Spleen (tissue), 11 donors: ENCODE data around the gene BANP. TPM values are rescaled to one million over a fixed set of nuclear protein-coding genes. Genes with fewer than 3 reads are reported as not detected.
"Not testable (repeated sequence)": the region's sequence is repeated elsewhere in the genome, so short reads cannot be mapped to it uniquely, and the experiment has no call there.

Source experiments
- DNase-seq: peaks from one replicate; pipeline ENCODE4 v3.0.0-alpha.2; 2020
- H3K27ac ChIP-seq, 8 donors: fragments of 200-600 bp; sonication (generic) in 7 of 8; 1 replicate in 4 of 8; 2 replicates in 4 of 8; pipeline versions ENCODE4 v1.5.0 to v1.8.0; 2016 to 2021; ENCODE audit warnings: inconsistent platforms in 4 of 8, mild to moderate bottlenecking in 4 of 8, moderate library complexity in 1 of 8
- H3K27me3 ChIP-seq, 7 donors: fragments of 200-600 bp; sonication (generic) in 6 of 7; replicated peaks in 1 of 7; 1 replicate in 4 of 7; 2 replicates in 3 of 7; pipeline versions ENCODE4 v1.5.0 to v1.8.0; 2016 to 2021; ENCODE audit warnings: inconsistent platforms in 3 of 7, mild to moderate bottlenecking in 1 of 7
- H3K36me3 ChIP-seq, 6 donors: fragments of 200-600 bp; sonication (generic) in 5 of 6; 1 replicate in 4 of 6; 2 replicates in 2 of 6; pipeline versions ENCODE4 v1.5.0 to v1.8.0; 2016 to 2021; ENCODE audit warnings: inconsistent platforms in 2 of 6
- H3K4me1 ChIP-seq, 6 donors: fragments of 200-600 bp; sonication (generic) in 5 of 6; 1 replicate in 3 of 6; 2 replicates in 3 of 6; pipeline versions ENCODE4 v1.5.0 to v1.8.0; 2016 to 2021; ENCODE audit warnings: inconsistent platforms in 3 of 6
- H3K4me3 ChIP-seq, 8 donors: fragments of 200-600 bp; sonication (generic) in 7 of 8; 1 replicate in 4 of 8; 2 replicates in 4 of 8; pipeline versions ENCODE4 v1.5.0 to v1.8.0; 2016 to 2021; ENCODE audit warnings: inconsistent platforms in 4 of 8, mild to moderate bottlenecking in 4 of 8, moderate library complexity in 2 of 8
- H3K9me3 ChIP-seq, 8 donors: fragments of 200-600 bp; sonication (generic) in 7 of 8; 1 replicate in 4 of 8; 2 replicates in 4 of 8; pipeline versions ENCODE4 v1.5.0 to v1.8.0; 2016 to 2021; ENCODE audit warnings: inconsistent platforms in 4 of 8
- POLR2A ChIP-seq, 3 donors: fragments of 450-650 bp; IDR thresholded peaks; one replicate each; pipeline ENCODE4 v1.5.1; 2017; ENCODE audit warnings: antibody characterized with exemption in 3 of 3, mild to moderate bottlenecking in 1 of 3
- POLR2AphosphoS5 ChIP-seq, 3 donors: sonication (generic); formaldehyde crosslinking; IDR thresholded peaks; one replicate each; pipeline ENCODE4 v1.5.1; 2017; ENCODE audit warnings: antibody characterized with exemption in 3 of 3
- WGBS, 5 donors: extraction: QIAGEN DNeasy Blood & Tissue Kit in 3 of 5; methylation state at CpG; one replicate each; pipeline versions ENCODE4 v1.1.5 to v1.1.7; 2013 to 2018; 5-methylcytosine and 5-hydroxymethylcytosine counted together
- intact Hi-C: fragments of 100-400 bp; cut with DNase I; formaldehyde crosslinking; loops from one replicate; pipeline ENCODE4 v1.15.0; 2023; ENCODE audit warnings: low total_unique reads
- polyA plus RNA-seq, 3 donors: library from polyadenylated mRNA; stranded (reverse); fragments of 200-250 nt; gene quantifications; one replicate each; pipeline ENCODE4 v1.2.1, GENCODE V29; 2013
- total RNA-seq, 7 donors: library from RNA; depleted of rRNA in 3 of 7; stranded (reverse); fragments of >200 nt in 3 of 7; fragmentation: NEBNext Ultra II Directional in 4 of 7; extraction: Animal tissue kit (Norgen Biotek cat#: 25700) in 4 of 7; gene quantifications; one replicate each; pipeline versions ENCODE4 v1.1.0 to v1.2.1, GENCODE V29; 2016 to 2021
- TF ChIP-seq, protein P1 (sequence below), 11 experiments: fragments of 200-600 bp in 7 of 11; fragments of 450-650 bp in 4 of 11; sonication (generic) in 4 of 11; IDR thresholded peaks in 8 of 11; conservative IDR thresholded peaks in 3 of 11; 1 replicate in 7 of 11; 2 replicates in 4 of 11; pipeline versions ENCODE4 v1.4.0 to v1.8.0; 2016 to 2021; ENCODE audit warnings: antibody characterized with exemption in 11 of 11, inconsistent platforms in 4 of 11, mild to moderate bottlenecking in 1 of 11
- donor health status: healthy with polysubstance abuse.
- donor health status: DM: no; HTN: no; CAD: no; lungs with moderate emphysema.
- donor health status: DM: no; HTN: no; CAD: no.
- donor health status: Bipolar disorder and iron deficiency.
- donor health status: healthy.
- donor health status: DM: no; HTN: no; CAD: no.
- donor health status: DM: yes; HTN: yes; CAD: no.

BANP gene
- total and polyA plus RNA-seq, 10 donors: 15.9 to 57.1 (median 42.7) TPM

- no peak overlapping the region for H3K4me3 ChIP-seq
- no peaks in the 10 kb centered on the region for H3K9me3 ChIP-seq
- intact Hi-C loops: no loop called here
- H3K27me3 ChIP-seq: no peaks in the 10 kb centered on the region
- no peak for DNase-seq
- no peaks in the 10 kb centered on the region for H3K4me1 ChIP-seq
- 95 to 97% (median 96%) methylated on average over 7 of the region's 7 CpGs for WGBS, 5 donors
- H3K36me3 ChIP-seq: peaks cover 0 to 95% (median 31%) of the 10 kb centered on the region in 6 donors
- no peak overlapping the region for H3K27ac ChIP-seq
- TF ChIP-seq, protein P1, sequence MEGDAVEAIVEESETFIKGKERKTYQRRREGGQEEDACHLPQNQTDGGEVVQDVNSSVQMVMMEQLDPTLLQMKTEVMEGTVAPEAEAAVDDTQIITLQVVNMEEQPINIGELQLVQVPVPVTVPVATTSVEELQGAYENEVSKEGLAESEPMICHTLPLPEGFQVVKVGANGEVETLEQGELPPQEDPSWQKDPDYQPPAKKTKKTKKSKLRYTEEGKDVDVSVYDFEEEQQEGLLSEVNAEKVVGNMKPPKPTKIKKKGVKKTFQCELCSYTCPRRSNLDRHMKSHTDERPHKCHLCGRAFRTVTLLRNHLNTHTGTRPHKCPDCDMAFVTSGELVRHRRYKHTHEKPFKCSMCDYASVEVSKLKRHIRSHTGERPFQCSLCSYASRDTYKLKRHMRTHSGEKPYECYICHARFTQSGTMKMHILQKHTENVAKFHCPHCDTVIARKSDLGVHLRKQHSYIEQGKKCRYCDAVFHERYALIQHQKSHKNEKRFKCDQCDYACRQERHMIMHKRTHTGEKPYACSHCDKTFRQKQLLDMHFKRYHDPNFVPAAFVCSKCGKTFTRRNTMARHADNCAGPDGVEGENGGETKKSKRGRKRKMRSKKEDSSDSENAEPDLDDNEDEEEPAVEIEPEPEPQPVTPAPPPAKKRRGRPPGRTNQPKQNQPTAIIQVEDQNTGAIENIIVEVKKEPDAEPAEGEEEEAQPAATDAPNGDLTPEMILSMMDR (IDR thresholded peaks at IDR 0.05 in 8 of 11, conservative IDR thresholded peaks at IDR 0.05 in 3 of 11): no peak
- TF ChIP-seq POLR2AphosphoS5 (IDR thresholded peaks at IDR 0.05) (no peak), POLR2A (IDR thresholded peaks at IDR 0.05) (no peak)
Measured at GRCh38 chr16:88034770-88035169, 83.5 kb downstream of the BANP start.

- H3K4me3 ChIP-seq: no peak overlapping the region
- no peak for TF ChIP-seq POLR2AphosphoS5 (IDR thresholded peaks at IDR 0.05)
- TF ChIP-seq, protein P1 (IDR thresholded peaks at IDR 0.05 in 8 of 11, conservative IDR thresholded peaks at IDR 0.05 in 3 of 11): no peak
- no peak for TF ChIP-seq POLR2A (IDR thresholded peaks at IDR 0.05)
- WGBS, 5 donors: 96 to 99% (median 98%) methylated on average over 9 to 14 of the region's 14 CpGs
- H3K36me3 ChIP-seq: peaks cover 0 to 96% (median 31%) of the 10 kb centered on the region in 6 donors
- intact Hi-C loops: no loop called here
- H3K4me1 ChIP-seq: no peaks in the 10 kb centered on the region
- H3K27me3 ChIP-seq: no peaks in the 10 kb centered on the region
- H3K27ac ChIP-seq: no peak overlapping the region
- H3K9me3 ChIP-seq: no peaks in the 10 kb centered on the region
- no peak for DNase-seq
Measured at GRCh38 chr16:88035292-88035691, 84.1 kb downstream of the BANP start.

GRCh38 chr16:88035884-88036639 is 84.8 kb downstream of the BANP start:
- H3K27me3 ChIP-seq, intact Hi-C loops, H3K4me3 ChIP-seq, H3K27ac ChIP-seq, H3K4me1 ChIP-seq, H3K9me3 ChIP-seq: not testable (repeated sequence)
- 96 to 99% (median 97%) methylated on average over 21 to 30 of the region's 30 CpGs for WGBS, 5 donors
- H3K36me3 ChIP-seq: peaks cover 0 to 96% (median 31%) of the 10 kb centered on the region in 6 donors
- DNase-seq: peak; percentile 55

GRCh38 chr16:88036640-88036996 is 85.4 kb downstream of the BANP start:
- H3K27me3 ChIP-seq, H3K4me3 ChIP-seq, intact Hi-C loops, H3K9me3 ChIP-seq, DNase-seq, H3K27ac ChIP-seq, H3K4me1 ChIP-seq: not testable (repeated sequence)
- H3K36me3 ChIP-seq: peaks cover 0 to 91% (median 31%) of the 10 kb centered on the region in 6 donors
- WGBS, 5 donors: 91 to 98% (median 93%) methylated on average over 10 of the region's 10 CpGs

DNA sequence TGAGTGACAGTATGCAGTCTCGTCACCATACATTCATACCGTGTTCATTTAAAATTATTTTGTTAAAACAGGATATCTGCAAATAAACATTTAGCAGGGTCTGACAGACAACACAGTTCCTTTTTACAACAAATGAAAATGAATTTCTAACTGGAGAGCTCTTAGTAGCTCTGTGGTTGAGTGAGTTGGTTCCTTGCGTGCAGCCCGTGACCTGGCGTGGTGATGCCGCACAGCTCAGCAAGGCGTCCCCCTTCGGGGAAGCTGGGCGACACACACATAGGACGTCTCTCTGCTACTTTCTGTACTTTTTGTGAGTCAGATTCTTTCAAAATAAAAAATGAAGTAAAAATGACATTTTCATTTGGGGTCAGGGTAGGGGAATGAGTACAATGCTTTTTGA is 86.1 kb downstream of the BANP start:
- H3K9me3 ChIP-seq, intact Hi-C loops, DNase-seq, H3K27ac ChIP-seq, H3K27me3 ChIP-seq, H3K4me3 ChIP-seq, H3K4me1 ChIP-seq: not testable (repeated sequence)
- peaks cover 0 to 90% (median 31%) of the 10 kb centered on the region in 6 donors for H3K36me3 ChIP-seq
- whole genome bisulfite sequencing, 5 donors: 86 to 95% (median 95%) methylated on average over 9 to 10 of the region's 10 CpGs

- H3K9me3 ChIP-seq, H3K4me3 ChIP-seq, H3K27ac ChIP-seq, intact Hi-C loops, H3K27me3 ChIP-seq: not testable (repeated sequence)
- DNase-seq: peak; percentile 42
- Histone ChIP-seq H3K36me3 (peaks cover 0 to 86% (median 30%) of the 10 kb centered on the region in 6 donors), H3K4me1 (peaks cover 0 to 13% (median 2%) of the 10 kb centered on the region in 6 donors)
- WGBS, 5 donors: 95 to 97% (median 96%) methylated on average over 27 to 28 of the region's 28 CpGs
Measured at GRCh38 chr16:88037876-88038525, 86.8 kb downstream of the BANP start.

GRCh38 chr16:88038526-88038908 is 87.3 kb downstream of the BANP start:
- H3K27me3 ChIP-seq, intact Hi-C loops, H3K4me3 ChIP-seq, H3K9me3 ChIP-seq, H3K27ac ChIP-seq: not testable (repeated sequence)
- WGBS, 5 donors: 96 to 98% (median 97%) methylated on average over 9 of the region's 9 CpGs
- peak; percentile 40 for DNase-seq
- Histone ChIP-seq H3K4me1 (peaks cover 0 to 17% (median 4%) of the 10 kb centered on the region in 6 donors), H3K36me3 (peaks cover 0 to 81% (median 30%) of the 10 kb centered on the region in 6 donors)
